ENCODE data around the gene IFIT5.
A peak's percentile ranks its signal among the peaks of the same experiment; 100 is the strongest.

Gene IFIT5

GRCh38 chr10:89373916-89374711 lies 40.3 kb upstream of the IFIT5 start:
- TF ChIP-seq, protein P1, sequence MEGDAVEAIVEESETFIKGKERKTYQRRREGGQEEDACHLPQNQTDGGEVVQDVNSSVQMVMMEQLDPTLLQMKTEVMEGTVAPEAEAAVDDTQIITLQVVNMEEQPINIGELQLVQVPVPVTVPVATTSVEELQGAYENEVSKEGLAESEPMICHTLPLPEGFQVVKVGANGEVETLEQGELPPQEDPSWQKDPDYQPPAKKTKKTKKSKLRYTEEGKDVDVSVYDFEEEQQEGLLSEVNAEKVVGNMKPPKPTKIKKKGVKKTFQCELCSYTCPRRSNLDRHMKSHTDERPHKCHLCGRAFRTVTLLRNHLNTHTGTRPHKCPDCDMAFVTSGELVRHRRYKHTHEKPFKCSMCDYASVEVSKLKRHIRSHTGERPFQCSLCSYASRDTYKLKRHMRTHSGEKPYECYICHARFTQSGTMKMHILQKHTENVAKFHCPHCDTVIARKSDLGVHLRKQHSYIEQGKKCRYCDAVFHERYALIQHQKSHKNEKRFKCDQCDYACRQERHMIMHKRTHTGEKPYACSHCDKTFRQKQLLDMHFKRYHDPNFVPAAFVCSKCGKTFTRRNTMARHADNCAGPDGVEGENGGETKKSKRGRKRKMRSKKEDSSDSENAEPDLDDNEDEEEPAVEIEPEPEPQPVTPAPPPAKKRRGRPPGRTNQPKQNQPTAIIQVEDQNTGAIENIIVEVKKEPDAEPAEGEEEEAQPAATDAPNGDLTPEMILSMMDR (conservative IDR thresholded peaks at IDR 0.05; ENCODE audit: low read length) = no peak
- DNase-seq (ENCODE audit: low read depth) = peak; percentile 99
- H3K4me3 ChIP-seq (ENCODE audit: low read length) = peak overlapping the region; percentile 3; the same call in 1 of the 2 replicates

DNA sequence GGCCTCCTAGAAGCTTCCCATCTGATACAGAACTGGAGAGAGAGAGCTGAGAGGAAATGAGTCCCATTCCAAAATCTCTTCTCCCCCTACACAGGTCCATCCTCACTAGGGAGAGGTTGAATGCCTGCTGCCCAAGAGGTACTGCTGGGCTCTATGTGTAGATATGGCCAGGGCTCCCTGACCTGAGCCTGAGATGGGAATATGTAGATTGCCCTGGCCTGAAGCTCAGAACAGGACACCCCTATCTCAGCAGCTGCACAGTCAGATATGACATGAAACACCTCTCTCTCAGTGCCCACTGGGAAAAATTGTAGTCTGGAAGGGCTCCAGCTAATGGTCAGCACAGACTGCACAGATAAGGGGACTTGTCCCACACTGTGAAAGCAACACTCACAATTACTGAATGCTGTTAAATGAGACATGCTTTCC lies 39.6 kb upstream of the IFIT5 start:
- DNase-seq (ENCODE audit: low read depth) = no peak
- H3K4me3 ChIP-seq (ENCODE audit: low read length) = no peak overlapping the region
- TF ChIP-seq, protein P1 (conservative IDR thresholded peaks at IDR 0.05; ENCODE audit: low read length) = no peak

- TF ChIP-seq, protein P1 (conservative IDR thresholded peaks at IDR 0.05; ENCODE audit: low read length) = no peak
- no peak within 1 kb of the TSS for H3K4me3 ChIP-seq (ENCODE audit: low read length)
- DNase-seq (ENCODE audit: low read depth) = no peak
Observed at GRCh38 chr10:89377705-89378637, 36.4 kb upstream of the IFIT5 start, which contains the start of gene IFIT1B. Gene IFIT1B, plus strand, starts transcription at chr10:89378056. Its CDS starts 80 bp downstream, at chr10:89378136.

GRCh38 chr10:89379103-89379502 lies 35.3 kb upstream of the IFIT5 start:
- TF ChIP-seq, protein P1 (conservative IDR thresholded peaks at IDR 0.05; ENCODE audit: low read length) = no peak
- no peak overlapping the region for H3K4me3 ChIP-seq (ENCODE audit: low read length)
- no peak for DNase-seq (ENCODE audit: low read depth)

GRCh38 chr10:89382757-89383156 lies 31.6 kb upstream of the IFIT5 start:
- H3K4me3 ChIP-seq (ENCODE audit: low read length) = no peak overlapping the region
- no peak for DNase-seq (ENCODE audit: low read depth)
- TF ChIP-seq, protein P1 (conservative IDR thresholded peaks at IDR 0.05; ENCODE audit: low read length) = no peak

DNA sequence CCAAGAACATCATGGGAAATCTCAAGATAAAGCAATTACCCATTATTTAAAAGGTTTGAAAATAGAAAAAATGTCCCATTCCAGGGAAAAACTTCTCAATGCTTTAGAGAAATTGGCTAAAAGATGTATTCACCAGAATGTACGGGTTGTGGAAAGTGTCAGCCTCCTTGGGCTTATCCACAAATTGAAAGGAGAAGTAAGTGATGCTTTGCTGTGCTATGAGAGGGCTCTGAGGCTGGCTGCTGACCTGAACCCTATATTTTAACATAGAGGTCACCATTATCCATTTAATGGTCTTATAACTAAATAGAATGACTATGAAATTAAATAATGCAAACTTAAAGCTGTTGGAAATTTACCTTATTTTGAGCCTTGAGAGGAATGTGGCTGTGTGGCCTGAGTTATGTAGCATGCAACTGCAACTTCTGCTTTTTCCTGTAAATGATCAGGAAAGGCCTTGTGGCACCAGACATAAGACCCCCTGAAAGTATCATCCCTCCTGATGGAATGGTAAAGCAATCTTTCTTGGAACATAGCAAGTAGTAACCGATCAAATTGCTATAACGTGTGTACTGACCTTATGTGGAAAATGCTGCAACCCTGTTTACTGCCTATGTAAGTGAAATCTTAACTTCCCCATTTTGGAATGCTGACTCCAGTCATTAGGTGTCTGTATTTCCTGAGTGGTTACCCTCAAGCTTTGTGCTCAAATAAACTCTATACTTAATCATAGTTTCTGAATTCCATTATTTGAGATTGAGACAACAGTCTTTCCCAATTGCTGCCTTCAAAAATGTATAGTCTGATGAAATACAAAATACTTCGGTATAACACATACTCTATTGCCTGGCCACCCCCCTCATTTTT lies 29.7 kb upstream of the IFIT5 start:
- DNase-seq (ENCODE audit: low read depth) = peak; percentile 73
- no peak overlapping the region for H3K4me3 ChIP-seq (ENCODE audit: low read length)
- TF ChIP-seq, protein P1 (conservative IDR thresholded peaks at IDR 0.05; ENCODE audit: low read length) = no peak

Data from AG10803 (cell line).